AG09309 (cell line): ENCODE measurements around the gene ADAMTS17.

ENCODE experiments used
- DNase-seq: peaks from one replicate; pipeline ENCODE4 v3.0.0-alpha.2; 2010; ENCODE audit warnings: low read depth
- H3K4me3 ChIP-seq: 2 replicates; pipeline ENCODE4 v1.5.1; 2011; ENCODE audit warnings: mild to moderate bottlenecking, low read depth, low read length, moderate library complexity; ENCODE audit not compliant: control insufficient read depth
- TF ChIP-seq, protein P1 (sequence below): IDR thresholded peaks from 2 replicates; pipeline ENCODE4 v1.5.1; 2011; ENCODE audit warnings: mild to moderate bottlenecking, low read depth, low read length, inconsistent platforms; ENCODE audit not compliant: insufficient read depth, control insufficient read depth; ENCODE audit errors: missing control alignments

Gene ADAMTS17

GRCh38 chr15:100311154-100311625, 30.6 kb downstream of the ADAMTS17 start:
- TF ChIP-seq, protein P1, sequence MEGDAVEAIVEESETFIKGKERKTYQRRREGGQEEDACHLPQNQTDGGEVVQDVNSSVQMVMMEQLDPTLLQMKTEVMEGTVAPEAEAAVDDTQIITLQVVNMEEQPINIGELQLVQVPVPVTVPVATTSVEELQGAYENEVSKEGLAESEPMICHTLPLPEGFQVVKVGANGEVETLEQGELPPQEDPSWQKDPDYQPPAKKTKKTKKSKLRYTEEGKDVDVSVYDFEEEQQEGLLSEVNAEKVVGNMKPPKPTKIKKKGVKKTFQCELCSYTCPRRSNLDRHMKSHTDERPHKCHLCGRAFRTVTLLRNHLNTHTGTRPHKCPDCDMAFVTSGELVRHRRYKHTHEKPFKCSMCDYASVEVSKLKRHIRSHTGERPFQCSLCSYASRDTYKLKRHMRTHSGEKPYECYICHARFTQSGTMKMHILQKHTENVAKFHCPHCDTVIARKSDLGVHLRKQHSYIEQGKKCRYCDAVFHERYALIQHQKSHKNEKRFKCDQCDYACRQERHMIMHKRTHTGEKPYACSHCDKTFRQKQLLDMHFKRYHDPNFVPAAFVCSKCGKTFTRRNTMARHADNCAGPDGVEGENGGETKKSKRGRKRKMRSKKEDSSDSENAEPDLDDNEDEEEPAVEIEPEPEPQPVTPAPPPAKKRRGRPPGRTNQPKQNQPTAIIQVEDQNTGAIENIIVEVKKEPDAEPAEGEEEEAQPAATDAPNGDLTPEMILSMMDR: no peak
- DNase-seq: no peak
- no peak overlapping the region for H3K4me3 ChIP-seq

GRCh38 chr15:100310513-100311153, 31.1 kb downstream of the ADAMTS17 start:
- TF ChIP-seq, protein P1: no peak
- no peak for DNase-seq
- no peak overlapping the region for H3K4me3 ChIP-seq

- no peak overlapping the region for H3K4me3 ChIP-seq
- TF ChIP-seq, protein P1: no peak
- no peak for DNase-seq
Observed at GRCh38 chr15:100310041-100310405, 31.8 kb downstream of the ADAMTS17 start.

DNA sequence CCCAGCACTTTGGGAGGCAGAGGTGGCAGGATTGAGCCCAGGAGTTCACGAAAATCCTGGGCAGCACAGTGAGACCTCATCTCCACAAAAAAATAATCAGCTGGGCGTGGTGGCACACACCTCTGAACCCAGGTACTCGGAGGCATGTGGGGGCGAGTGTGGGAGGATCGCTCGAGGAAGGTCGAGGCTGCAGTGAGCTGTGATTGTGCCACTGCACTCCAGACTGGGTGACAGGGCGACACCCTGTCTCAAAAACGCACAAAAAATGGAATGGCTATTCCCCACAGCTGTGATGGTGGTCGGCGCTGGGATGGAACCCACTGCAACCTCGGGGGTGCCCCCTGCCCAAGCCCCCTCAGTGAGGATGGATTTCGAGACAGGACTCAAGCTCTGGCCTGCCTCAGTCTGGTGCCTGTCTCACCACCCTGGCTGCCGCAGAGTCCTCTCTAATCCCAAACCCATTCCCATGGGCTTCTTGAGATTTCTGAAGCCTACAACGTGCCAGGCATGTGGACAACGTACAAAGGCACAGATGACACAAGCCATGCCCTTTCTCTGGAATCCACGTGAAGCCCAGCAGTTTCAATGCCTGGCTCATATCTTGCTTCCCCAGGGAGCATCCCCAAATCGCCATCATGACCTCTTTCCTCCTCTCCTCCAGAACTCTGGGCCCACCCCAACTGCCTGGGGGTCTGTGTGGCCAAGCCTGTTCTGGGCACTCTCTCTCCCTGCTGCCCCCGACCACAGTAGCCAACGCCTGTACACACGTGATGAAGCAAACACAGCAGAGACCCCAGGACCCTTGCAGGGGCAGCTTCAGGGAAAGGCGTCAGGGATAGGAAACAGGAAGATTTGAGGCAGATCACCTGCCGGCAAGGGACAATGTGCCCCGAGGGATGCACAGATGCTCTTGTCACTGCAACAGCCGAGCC, 32.4 kb downstream of the ADAMTS17 start:
- TF ChIP-seq, protein P1: no peak
- no peak for DNase-seq
- no peak overlapping the region for H3K4me3 ChIP-seq

- DNase-seq: no peak
- no peak overlapping the region for H3K4me3 ChIP-seq
- TF ChIP-seq, protein P1: no peak
Observed at GRCh38 chr15:100308608-100309007, 33.2 kb downstream of the ADAMTS17 start.

DNA sequence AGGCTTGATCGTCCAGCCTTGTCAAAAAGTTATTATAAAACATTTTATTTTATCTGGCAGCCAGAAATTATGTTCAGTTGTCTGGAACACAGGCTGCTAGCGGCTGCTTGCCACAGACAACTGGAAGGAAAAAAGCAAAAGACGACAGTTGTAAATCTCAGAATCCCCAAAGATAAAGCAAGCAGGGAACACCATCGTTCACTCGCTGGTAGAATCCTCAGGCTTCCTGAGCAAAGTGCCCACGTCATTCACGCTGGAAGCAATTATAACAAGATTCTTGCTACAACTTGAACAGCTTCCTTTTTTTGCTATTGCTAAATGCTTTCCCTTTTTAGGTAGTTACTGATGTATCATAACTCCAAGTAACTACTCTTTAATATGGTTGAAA, 33.6 kb downstream of the ADAMTS17 start:
- no peak for DNase-seq
- TF ChIP-seq, protein P1: no peak
- H3K4me3 ChIP-seq: no peak overlapping the region
